ENCODE results near the gene CD300LF. TPM values are rescaled to one million over a fixed set of nuclear protein-coding genes. Genes with fewer than 3 reads are reported as not detected.

The CD300LF gene
- total RNA-seq, 4 donors from 2014 or later: not detected

DNA sequence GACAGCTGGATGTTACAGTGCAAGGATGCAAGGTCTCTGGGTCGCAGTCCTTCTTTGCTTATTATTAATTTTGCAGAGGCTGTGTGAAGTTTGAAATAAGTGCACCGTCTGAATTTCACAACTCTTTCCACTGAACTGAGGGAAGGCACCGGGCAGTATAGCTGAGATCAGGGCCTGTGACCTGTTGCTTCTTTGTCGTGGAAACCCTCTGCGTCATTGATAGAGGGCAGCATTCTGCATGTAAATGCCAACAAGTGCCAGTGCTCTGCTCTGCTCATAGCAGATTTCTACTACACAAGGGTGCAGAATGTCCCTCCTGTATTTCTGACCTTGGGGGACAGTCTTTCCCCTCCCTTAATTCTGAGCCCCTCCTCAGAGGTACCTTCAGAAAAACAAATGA, 26.0 kb downstream of the CD300LF start:
- Histone ChIP-seq H3K4me3 (replicated peaks in 1 of 3) (no peak overlapping the region), H3K4me1 (no peaks in the 10 kb centered on the region), H3K27me3 (no peaks in the 10 kb centered on the region), H3K27ac (no peak overlapping the region), H3K9me3 (no peaks in the 10 kb centered on the region), H3K36me3 (no peaks in the 10 kb centered on the region)
- intact Hi-C loops (cut with DNase I): no loop called here
- no peak for DNase-seq
- no peak for TF ChIP-seq POLR2A (IDR thresholded peaks at IDR 0.05)
- TF ChIP-seq, protein P1, sequence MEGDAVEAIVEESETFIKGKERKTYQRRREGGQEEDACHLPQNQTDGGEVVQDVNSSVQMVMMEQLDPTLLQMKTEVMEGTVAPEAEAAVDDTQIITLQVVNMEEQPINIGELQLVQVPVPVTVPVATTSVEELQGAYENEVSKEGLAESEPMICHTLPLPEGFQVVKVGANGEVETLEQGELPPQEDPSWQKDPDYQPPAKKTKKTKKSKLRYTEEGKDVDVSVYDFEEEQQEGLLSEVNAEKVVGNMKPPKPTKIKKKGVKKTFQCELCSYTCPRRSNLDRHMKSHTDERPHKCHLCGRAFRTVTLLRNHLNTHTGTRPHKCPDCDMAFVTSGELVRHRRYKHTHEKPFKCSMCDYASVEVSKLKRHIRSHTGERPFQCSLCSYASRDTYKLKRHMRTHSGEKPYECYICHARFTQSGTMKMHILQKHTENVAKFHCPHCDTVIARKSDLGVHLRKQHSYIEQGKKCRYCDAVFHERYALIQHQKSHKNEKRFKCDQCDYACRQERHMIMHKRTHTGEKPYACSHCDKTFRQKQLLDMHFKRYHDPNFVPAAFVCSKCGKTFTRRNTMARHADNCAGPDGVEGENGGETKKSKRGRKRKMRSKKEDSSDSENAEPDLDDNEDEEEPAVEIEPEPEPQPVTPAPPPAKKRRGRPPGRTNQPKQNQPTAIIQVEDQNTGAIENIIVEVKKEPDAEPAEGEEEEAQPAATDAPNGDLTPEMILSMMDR (IDR thresholded peaks at IDR 0.05): no peak
- WGBS, 2 donors: 63 to 67% methylated on average over 5 of the region's 5 CpGs

- no peak overlapping the region for H3K27ac ChIP-seq
- DNase-seq: no peak
- H3K27me3 ChIP-seq: no peaks in the 10 kb centered on the region
- H3K36me3 ChIP-seq: no peaks in the 10 kb centered on the region
- H3K4me3 ChIP-seq (replicated peaks in 1 of 3): no peak overlapping the region
- peaks cover 5 to 11% of the 10 kb centered on the region in 2 donors for H3K4me1 ChIP-seq
- TF ChIP-seq POLR2A (IDR thresholded peaks at IDR 0.05): no peak
- TF ChIP-seq, protein P1 (IDR thresholded peaks at IDR 0.05): no peak
- intact Hi-C loops (cut with DNase I): no loop called here
- 72 to 84% methylated on average over 15 of the region's 15 CpGs for WGBS, 2 donors
- no peaks in the 10 kb centered on the region for H3K9me3 ChIP-seq
Measured at GRCh38 chr17:74682471-74683190, 30.1 kb downstream of the CD300LF start.

GRCh38 chr17:74682028-74682427, 30.7 kb downstream of the CD300LF start:
- DNase-seq: no peak
- Histone ChIP-seq H3K9me3 (no peaks in the 10 kb centered on the region), H3K4me3 (replicated peaks in 1 of 3) (no peak overlapping the region), H3K27me3 (no peaks in the 10 kb centered on the region), H3K36me3 (no peaks in the 10 kb centered on the region), H3K27ac (no peak overlapping the region), H3K4me1 (peaks cover 6 to 17% of the 10 kb centered on the region in 2 donors)
- intact Hi-C loops (cut with DNase I): no loop called here
- no peak for TF ChIP-seq POLR2A (IDR thresholded peaks at IDR 0.05)
- TF ChIP-seq, protein P1 (IDR thresholded peaks at IDR 0.05): no peak
- 83 to 87% methylated on average over 6 of the region's 6 CpGs for WGBS, 2 donors

DNA sequence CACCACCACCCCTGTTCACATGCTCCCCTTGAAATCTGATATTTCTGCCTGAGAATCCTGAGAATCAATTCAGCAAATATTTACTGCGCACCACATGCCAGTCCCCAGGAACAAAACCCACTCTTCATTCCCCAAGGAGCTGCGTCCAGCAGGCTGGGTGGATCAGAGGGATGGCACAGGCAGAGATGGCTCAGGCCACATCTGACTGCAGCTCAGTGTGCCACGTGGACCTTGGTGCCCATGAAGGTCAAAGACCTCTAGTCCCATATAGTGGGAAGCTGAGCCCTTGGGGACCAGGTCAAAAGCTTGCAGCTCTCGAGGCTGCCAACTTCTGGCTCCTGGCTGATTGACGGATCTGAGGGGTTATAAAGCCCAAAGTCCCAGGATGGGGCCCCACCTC, 31.8 kb downstream of the CD300LF start:
- H3K9me3 ChIP-seq: no peaks in the 10 kb centered on the region
- H3K27ac ChIP-seq: no peak overlapping the region
- no peaks in the 10 kb centered on the region for H3K36me3 ChIP-seq
- no peak for DNase-seq
- H3K4me1 ChIP-seq: peaks cover 6 to 19% of the 10 kb centered on the region in 2 donors
- TF ChIP-seq, protein P1 (IDR thresholded peaks at IDR 0.05): no peak
- TF ChIP-seq POLR2A (IDR thresholded peaks at IDR 0.05): no peak
- H3K4me3 ChIP-seq (replicated peaks in 1 of 3): no peak overlapping the region
- WGBS, 2 donors: 80 to 87% methylated on average over 2 to 3 of the region's 5 CpGs
- H3K27me3 ChIP-seq: no peaks in the 10 kb centered on the region
- intact Hi-C loops (cut with DNase I): no loop called here

GRCh38 chr17:74680213-74680612, 32.5 kb downstream of the CD300LF start:
- peaks cover 6 to 19% of the 10 kb centered on the region in 2 donors for H3K4me1 ChIP-seq
- no peak for DNase-seq
- intact Hi-C loops (cut with DNase I): no loop called here
- no peaks in the 10 kb centered on the region for H3K27me3 ChIP-seq
- TF ChIP-seq, protein P1 (IDR thresholded peaks at IDR 0.05): no peak
- no peak for TF ChIP-seq POLR2A (IDR thresholded peaks at IDR 0.05)
- H3K27ac ChIP-seq: no peak overlapping the region
- no peak overlapping the region for H3K4me3 ChIP-seq (replicated peaks in 1 of 3)
- WGBS, 2 donors: 86 to 92% methylated on average over 2 of the region's 2 CpGs
- H3K36me3 ChIP-seq: no peaks in the 10 kb centered on the region
- H3K9me3 ChIP-seq: no peaks in the 10 kb centered on the region

Measured in thyroid gland (tissue), 4 donors.